SK-N-SH (cell line): ENCODE measurements around the gene CAVIN3.

Source experiments
- ELF1 ChIP-seq: IDR thresholded peaks from 2 replicates; pipeline ENCODE4 v1.4.0; 2012
- EP300 ChIP-seq, 2 experiments: IDR thresholded peaks; 2 replicates each; pipeline versions ENCODE4 v1.4.0 to v1.6.1; 2012; ENCODE audit warnings: borderline replicate concordance in 1 of 2, low read depth in 1 of 2, low read length in 1 of 2
- FOSL2 ChIP-seq: IDR thresholded peaks from 2 replicates; pipeline ENCODE4 v1.4.0; 2012; ENCODE audit warnings: low read depth, mild to moderate bottlenecking, moderate library complexity, borderline replicate concordance
- GATA2 ChIP-seq: sonication (generic); formaldehyde crosslinking; IDR thresholded peaks from 2 replicates; pipeline ENCODE4 v1.5.0; 2020; ENCODE audit warnings: mild to moderate bottlenecking, missing genetic modification reagents
- POLR2AphosphoS5 ChIP-seq: IDR thresholded peaks from 2 replicates; pipeline ENCODE4 v1.6.1; 2012; ENCODE audit warnings: low read depth, low read length
- RFX5 ChIP-seq: IDR thresholded peaks from 2 replicates; pipeline ENCODE4 v1.6.1; 2012; ENCODE audit warnings: mild to moderate bottlenecking, improper control_type of control experiment, low read length
- RXRA ChIP-seq: IDR thresholded peaks from 2 replicates; pipeline ENCODE4 v1.4.0; 2012; ENCODE audit warnings: low read depth, mild to moderate bottlenecking, borderline replicate concordance
- TF ChIP-seq, protein P1 (sequence below): fragments of 200-600 bp; sonication (generic); IDR thresholded peaks from 2 replicates; pipeline ENCODE4 v1.6.1; 2017; ENCODE audit warnings: antibody characterized with exemption, mild to moderate bottlenecking, moderate library complexity
- TF ChIP-seq, protein P2 (sequence below): IDR thresholded peaks from 2 replicates; pipeline ENCODE4; 2012

DNA sequence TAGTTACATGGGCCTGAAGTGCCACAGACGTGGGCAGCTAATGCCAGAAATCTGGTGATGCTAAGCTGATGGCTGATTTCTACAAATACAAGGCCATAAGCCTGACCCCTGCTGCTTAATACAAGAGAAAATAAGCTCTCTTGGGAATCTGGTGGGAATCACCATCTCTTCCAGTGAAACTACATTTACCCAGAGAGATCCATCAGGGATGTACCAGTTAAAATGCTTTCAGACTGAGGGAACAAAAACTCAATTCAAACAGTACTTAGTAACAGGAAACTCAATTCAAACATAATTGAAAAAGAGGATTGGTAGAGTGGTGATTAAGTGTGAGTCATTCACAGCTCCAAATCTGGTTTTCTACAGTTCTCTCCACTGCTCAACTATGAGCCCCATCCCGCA is 1.7 kb upstream of the CAVIN3 start:
- peak; percentile 45; the same call in 1 of the 2 replicates for TF ChIP-seq FOSL2
- TF ChIP-seq, protein P1, sequence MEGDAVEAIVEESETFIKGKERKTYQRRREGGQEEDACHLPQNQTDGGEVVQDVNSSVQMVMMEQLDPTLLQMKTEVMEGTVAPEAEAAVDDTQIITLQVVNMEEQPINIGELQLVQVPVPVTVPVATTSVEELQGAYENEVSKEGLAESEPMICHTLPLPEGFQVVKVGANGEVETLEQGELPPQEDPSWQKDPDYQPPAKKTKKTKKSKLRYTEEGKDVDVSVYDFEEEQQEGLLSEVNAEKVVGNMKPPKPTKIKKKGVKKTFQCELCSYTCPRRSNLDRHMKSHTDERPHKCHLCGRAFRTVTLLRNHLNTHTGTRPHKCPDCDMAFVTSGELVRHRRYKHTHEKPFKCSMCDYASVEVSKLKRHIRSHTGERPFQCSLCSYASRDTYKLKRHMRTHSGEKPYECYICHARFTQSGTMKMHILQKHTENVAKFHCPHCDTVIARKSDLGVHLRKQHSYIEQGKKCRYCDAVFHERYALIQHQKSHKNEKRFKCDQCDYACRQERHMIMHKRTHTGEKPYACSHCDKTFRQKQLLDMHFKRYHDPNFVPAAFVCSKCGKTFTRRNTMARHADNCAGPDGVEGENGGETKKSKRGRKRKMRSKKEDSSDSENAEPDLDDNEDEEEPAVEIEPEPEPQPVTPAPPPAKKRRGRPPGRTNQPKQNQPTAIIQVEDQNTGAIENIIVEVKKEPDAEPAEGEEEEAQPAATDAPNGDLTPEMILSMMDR: no peak
- no peak for TF ChIP-seq RFX5
- no peak for TF ChIP-seq GATA2 (CRISPR knock-in tag)
- TF ChIP-seq EP300 (IDR thresholded peaks at IDR 0.05; ENCODE audit: borderline replicate concordance in 1 of 2, low read depth in 1 of 2, low read length in 1 of 2): no peak
- TF ChIP-seq RXRA: no peak
- TF ChIP-seq POLR2AphosphoS5: no peak
- TF ChIP-seq, protein P2, sequence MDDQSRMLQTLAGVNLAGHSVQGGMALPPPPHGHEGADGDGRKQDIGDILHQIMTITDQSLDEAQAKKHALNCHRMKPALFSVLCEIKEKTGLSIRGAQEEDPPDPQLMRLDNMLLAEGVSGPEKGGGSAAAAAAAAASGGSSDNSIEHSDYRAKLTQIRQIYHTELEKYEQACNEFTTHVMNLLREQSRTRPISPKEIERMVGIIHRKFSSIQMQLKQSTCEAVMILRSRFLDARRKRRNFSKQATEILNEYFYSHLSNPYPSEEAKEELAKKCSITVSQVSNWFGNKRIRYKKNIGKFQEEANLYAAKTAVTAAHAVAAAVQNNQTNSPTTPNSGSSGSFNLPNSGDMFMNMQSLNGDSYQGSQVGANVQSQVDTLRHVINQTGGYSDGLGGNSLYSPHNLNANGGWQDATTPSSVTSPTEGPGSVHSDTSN: no peak
- TF ChIP-seq ELF1: no peak
